Stimulated activated CD4-positive, alpha-beta T cell treated with anti-CD3 and anti-CD28 coated beads, Interleukin-4, amount 100 ng/mL, for 48 hours (primary cell): Measurements from ENCODE around the gene ATP9A.
"Not testable (repeated sequence)": the region's sequence is repeated elsewhere in the genome, so short reads cannot be mapped to it uniquely, and the experiment has no call there.

ENCODE experiments used
- DNase-seq, 2 donors: peaks; one replicate each; pipeline ENCODE4 v3.0.0-alpha.2; 2020; ENCODE audit warnings: low read depth in 2 of 2

The ATP9A gene

GRCh38 chr20:51750770-51751388 is 17.3 kb downstream of the ATP9A start:
- DNase-seq: no peak

- DNase-seq: peak; percentile 15 to 28
Observed at GRCh38 chr20:51750037-51750769, 18.0 kb downstream of the ATP9A start.

GRCh38 chr20:51749674-51750036 is 18.5 kb downstream of the ATP9A start:
- no peak for DNase-seq

GRCh38 chr20:51747182-51747911 is 20.8 kb downstream of the ATP9A start:
- no peak for DNase-seq

GRCh38 chr20:51745804-51746203 is 22.4 kb downstream of the ATP9A start:
- no peak for DNase-seq

DNA sequence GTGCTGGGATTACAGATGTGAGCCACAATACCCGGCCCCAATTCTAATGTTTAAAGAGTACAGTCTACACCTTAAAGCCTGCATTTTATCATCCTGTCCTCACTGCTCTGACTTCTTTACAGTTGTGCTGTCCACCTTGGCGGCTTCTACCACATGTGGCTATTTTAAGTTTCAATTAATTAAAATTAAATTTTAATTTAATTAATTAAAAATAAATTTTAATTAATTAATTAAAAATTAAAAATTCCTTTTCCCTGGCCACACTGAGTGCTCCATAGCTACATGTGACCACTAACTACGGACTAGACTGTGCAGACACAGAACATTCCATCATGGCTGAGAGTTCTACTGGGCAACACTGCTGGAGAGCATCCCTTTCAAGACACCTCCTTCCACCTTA is 27.4 kb downstream of the ATP9A start:
- no peak for DNase-seq

- not testable (repeated sequence) for DNase-seq
Observed at GRCh38 chr20:51740308-51740707, 27.9 kb downstream of the ATP9A start.

- no peak for DNase-seq
Observed at GRCh38 chr20:51739722-51740249, 28.4 kb downstream of the ATP9A start.

GRCh38 chr20:51738877-51739447 is 29.2 kb downstream of the ATP9A start:
- no peak for DNase-seq

- not testable (repeated sequence) for DNase-seq
Observed at GRCh38 chr20:51738261-51738660, 29.9 kb downstream of the ATP9A start.

DNA sequence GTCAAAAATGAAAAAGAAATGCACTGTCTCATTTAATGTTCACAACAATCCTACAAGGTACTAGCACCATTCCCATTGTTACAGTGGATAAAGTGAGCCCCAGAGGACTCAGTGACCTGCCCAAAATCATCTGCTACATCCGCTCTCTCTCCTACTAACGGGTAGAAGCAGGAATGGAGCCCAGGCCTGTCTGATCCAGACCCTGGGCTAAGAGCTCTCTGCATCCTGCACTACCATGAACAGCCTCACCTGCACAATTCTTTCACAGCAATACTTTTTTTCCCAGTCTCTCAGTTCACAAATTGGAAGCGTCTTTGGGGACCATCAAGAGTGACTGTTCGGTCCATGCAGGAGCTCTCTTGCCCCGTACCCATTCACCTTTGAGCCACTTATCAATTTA is 31.2 kb downstream of the ATP9A start:
- DNase-seq: no peak

DNA sequence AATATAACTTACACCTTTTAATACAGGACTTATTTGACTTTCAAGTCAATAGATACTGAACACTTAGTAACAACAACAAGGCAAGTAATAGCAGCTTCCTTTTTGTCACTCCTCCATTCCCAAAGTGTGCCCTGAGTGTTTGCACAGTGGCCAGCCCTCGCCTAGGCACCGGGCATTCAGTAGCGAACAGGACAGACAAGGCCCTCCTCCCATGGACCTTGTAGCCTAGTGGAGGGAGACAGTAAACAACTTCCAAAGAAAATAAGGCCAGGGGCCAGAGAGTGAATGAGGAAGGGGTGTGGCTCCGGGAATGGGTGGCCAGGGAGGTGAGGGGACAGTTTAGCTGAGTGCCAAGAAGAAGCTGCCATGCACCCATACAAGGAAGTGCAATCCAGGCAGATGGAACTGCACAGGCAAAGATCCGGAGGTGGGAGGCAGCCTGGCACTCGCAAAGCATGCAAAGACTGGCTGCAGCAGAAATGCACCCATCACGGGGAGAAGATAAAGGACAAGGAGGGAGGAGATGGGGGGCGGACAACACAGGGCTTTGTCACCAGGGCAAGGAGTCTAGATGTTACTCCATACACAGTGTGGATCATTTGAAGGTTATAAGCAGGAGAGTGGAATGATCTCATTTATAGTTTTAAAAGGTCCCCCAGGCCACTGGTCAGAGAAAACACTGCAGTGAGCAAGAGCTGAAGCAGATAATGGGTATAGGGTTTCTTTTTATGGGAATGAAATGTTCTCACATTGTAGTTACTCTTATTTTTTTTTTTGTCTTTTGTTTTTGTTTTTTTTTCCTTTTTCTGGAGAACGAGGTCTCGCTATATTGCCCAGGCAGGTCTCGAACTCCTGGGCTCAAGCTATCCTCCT is 32.2 kb downstream of the ATP9A start:
- no peak for DNase-seq

GRCh38 chr20:51734876-51735720 is 33.1 kb downstream of the ATP9A start:
- no peak for DNase-seq

- DNase-seq: no peak
Observed at GRCh38 chr20:51733070-51733469, 35.1 kb downstream of the ATP9A start.

- DNase-seq: no peak
Observed at GRCh38 chr20:51732096-51732791, 35.9 kb downstream of the ATP9A start.

GRCh38 chr20:51731731-51732095 is 36.5 kb downstream of the ATP9A start:
- DNase-seq: no peak

DNA sequence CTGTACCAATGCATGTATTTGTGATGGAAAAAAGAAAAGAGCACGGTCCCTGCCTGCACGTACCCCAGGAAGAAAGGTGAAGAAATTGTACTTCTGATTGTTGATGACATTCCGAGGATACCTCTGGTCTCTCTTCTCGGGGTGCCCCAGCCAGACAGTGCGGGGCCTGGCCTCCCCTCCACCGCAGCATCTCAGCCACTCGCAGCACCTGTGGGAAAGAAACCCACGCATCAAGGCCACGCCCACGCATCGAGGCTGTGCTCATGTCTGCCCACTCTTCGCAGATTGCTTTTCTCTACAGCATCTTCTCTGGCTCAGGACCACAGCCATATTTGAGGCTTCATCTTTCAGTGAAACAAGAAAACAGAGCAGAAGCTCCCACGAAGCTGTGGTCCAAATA is 38.4 kb downstream of the ATP9A start:
- no peak for DNase-seq

DNA sequence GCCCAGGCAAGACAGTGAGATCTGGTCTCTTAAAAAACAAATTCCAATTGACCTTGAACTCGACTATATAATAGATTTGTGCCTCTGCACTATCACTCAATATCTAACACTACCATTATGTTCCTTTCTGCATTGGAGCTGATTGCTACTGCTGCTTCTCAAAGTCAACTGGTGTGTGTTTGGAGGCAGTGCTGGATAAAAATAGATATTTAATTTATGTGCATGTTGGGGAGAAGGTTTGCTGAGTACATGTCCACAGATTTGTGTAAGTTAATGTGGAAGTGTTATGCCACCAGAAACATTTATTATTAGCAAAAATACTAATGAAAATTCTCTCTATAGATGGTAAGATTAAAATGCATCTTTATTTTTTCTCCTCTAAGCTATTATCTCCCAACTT is 39.5 kb downstream of the ATP9A start:
- no peak for DNase-seq

DNA sequence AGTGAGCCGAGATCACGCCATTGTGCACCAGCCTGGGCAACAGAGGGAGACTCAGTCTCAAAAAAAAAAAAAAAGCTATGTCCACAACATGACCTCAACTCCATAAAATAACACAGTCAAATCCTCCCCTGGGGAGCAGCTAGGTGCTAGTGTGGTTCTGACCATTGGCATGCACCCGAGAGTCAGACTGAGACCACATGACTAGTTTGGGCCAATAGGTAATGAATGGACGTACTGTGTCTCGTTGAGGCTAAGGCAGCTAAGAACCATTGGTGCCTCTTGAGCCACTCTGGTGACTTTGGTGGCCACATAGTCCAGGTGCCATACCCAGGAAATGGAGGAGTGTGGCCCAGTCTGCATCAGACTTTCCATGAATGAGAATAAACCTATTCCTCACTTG is 40.3 kb downstream of the ATP9A start:
- DNase-seq: no peak
